Erythroblast (primary cell): Measurements from ENCODE around the gene RCC1.

Source experiments
- GATA1 ChIP-seq: IDR thresholded peaks from 2 replicates; pipeline ENCODE4 v1.6.1; 2011; ENCODE audit warnings: low read depth, mild to moderate bottlenecking, control low read depth, low read length, moderate library complexity
- POLR2A ChIP-seq: IDR thresholded peaks from 2 replicates; pipeline ENCODE4 v1.6.1; 2011; ENCODE audit warnings: mild to moderate bottlenecking, low read length

GRCh38 chr1:28521502-28522164, 15.8 kb downstream of the RCC1 start:
- no peak for TF ChIP-seq POLR2A
- no peak for TF ChIP-seq GATA1
